Measurements from ENCODE around the gene ANKRD34A. TPM values are rescaled to one million over a fixed set of nuclear protein-coding genes. Genes with fewer than 3 reads are reported as not detected.

Gene ANKRD34A
- total and polyA plus RNA-seq, 2 experiments from 2014 or later = 0.16 to 0.35 TPM

DNA sequence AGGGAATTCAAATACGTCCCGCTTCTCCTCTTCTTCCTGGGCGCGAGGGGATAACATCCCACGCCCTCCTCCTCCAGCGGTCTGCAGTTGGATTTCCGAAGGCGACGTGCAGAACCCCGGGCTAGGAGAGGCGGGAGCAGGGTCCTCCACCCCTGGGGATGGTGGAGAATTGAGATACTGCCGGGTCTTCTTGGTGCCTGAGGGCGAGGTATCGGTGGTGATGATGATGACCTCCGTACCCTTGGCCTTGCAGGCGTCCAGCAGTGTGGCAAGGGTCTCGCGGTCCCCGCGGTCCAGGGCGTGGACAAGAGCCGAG, 3.3 kb downstream of the ANKRD34A start (continued):
- TF ChIP-seq ETS1 (IDR thresholded peaks at IDR 0.05) = no peak
- no peak for TF ChIP-seq NANOG (IDR thresholded peaks at IDR 0.05; ENCODE audit: borderline replicate concordance)
- TF ChIP-seq EZH2phosphoT487 (IDR thresholded peaks at IDR 0.05; ENCODE audit: unreplicated experiment) = no peak

- Histone ChIP-seq H3K79me2 (replicated peaks; ENCODE audit: insufficient read depth) (no peaks in the 10 kb centered on the region), H3K27ac (ENCODE audit: low read depth) (no peak overlapping the region), H3K4me3 (peak overlapping the region; percentile 90), H2AFZ (peak overlapping the region; percentile 93), H3K36me3 (ENCODE audit: insufficient read depth) (no peaks in the 10 kb centered on the region), H3K9me2 (ENCODE audit: insufficient read depth) (no peaks in the 10 kb centered on the region), H3K4me1 (ENCODE audit: insufficient read depth) (peaks cover 32% of the 10 kb centered on the region), H4K20me1 (replicated peaks; ENCODE audit: insufficient read depth) (no peaks in the 10 kb centered on the region), H3F3A (replicated peaks; ENCODE audit: low read depth) (peaks cover 4% of the 10 kb centered on the region; the same call in 1 of the 2 replicates), H3K4me2 (peak overlapping the region; percentile 93), H3K27me3 (ENCODE audit: insufficient read depth) (peaks cover 77% of the 10 kb centered on the region)
- H3K36me3 Mint-ChIP-seq (ENCODE audit: low read depth) = no peaks in the 10 kb centered on the region; the same call in 2 of the 3 replicates
- peak overlapping the region; percentile 95 for H3K4me3 Mint-ChIP-seq
- peaks cover 72% of the 10 kb centered on the region for H3K27me3 Mint-ChIP-seq (ENCODE audit: insufficient read depth, low read depth, poor library complexity)
- DNase-seq (ENCODE audit: low spot score) (peak; percentile 92), ATAC-seq (peak; percentile 56)
- H3K27ac Mint-ChIP-seq = no peak overlapping the region
- peaks cover 33% of the 10 kb centered on the region for H3K4me1 Mint-ChIP-seq
- H3K9me3 Mint-ChIP-seq = peaks cover 2% of the 10 kb centered on the region; the same call in 2 of the 3 replicates
- TF ChIP-seq EZH2 (IDR thresholded peaks at IDR 0.05; ENCODE audit: low read depth, unreplicated experiment) = peak; percentile 78
- TF ChIP-seq EZH2phosphoT487 (IDR thresholded peaks at IDR 0.05; ENCODE audit: unreplicated experiment) = no peak
- TF ChIP-seq ETS1 (IDR thresholded peaks at IDR 0.05) = no peak
- no peak for TF ChIP-seq JUNB (IDR thresholded peaks at IDR 0.05; ENCODE audit: unreplicated experiment)
- no peak for TF ChIP-seq STAT1 (IDR thresholded peaks at IDR 0.05; ENCODE audit: unreplicated experiment)
- TF ChIP-seq ZNF114 (CRISPR knock-in tag; IDR thresholded peaks at IDR 0.05) = no peak
- TF ChIP-seq, protein P1, sequence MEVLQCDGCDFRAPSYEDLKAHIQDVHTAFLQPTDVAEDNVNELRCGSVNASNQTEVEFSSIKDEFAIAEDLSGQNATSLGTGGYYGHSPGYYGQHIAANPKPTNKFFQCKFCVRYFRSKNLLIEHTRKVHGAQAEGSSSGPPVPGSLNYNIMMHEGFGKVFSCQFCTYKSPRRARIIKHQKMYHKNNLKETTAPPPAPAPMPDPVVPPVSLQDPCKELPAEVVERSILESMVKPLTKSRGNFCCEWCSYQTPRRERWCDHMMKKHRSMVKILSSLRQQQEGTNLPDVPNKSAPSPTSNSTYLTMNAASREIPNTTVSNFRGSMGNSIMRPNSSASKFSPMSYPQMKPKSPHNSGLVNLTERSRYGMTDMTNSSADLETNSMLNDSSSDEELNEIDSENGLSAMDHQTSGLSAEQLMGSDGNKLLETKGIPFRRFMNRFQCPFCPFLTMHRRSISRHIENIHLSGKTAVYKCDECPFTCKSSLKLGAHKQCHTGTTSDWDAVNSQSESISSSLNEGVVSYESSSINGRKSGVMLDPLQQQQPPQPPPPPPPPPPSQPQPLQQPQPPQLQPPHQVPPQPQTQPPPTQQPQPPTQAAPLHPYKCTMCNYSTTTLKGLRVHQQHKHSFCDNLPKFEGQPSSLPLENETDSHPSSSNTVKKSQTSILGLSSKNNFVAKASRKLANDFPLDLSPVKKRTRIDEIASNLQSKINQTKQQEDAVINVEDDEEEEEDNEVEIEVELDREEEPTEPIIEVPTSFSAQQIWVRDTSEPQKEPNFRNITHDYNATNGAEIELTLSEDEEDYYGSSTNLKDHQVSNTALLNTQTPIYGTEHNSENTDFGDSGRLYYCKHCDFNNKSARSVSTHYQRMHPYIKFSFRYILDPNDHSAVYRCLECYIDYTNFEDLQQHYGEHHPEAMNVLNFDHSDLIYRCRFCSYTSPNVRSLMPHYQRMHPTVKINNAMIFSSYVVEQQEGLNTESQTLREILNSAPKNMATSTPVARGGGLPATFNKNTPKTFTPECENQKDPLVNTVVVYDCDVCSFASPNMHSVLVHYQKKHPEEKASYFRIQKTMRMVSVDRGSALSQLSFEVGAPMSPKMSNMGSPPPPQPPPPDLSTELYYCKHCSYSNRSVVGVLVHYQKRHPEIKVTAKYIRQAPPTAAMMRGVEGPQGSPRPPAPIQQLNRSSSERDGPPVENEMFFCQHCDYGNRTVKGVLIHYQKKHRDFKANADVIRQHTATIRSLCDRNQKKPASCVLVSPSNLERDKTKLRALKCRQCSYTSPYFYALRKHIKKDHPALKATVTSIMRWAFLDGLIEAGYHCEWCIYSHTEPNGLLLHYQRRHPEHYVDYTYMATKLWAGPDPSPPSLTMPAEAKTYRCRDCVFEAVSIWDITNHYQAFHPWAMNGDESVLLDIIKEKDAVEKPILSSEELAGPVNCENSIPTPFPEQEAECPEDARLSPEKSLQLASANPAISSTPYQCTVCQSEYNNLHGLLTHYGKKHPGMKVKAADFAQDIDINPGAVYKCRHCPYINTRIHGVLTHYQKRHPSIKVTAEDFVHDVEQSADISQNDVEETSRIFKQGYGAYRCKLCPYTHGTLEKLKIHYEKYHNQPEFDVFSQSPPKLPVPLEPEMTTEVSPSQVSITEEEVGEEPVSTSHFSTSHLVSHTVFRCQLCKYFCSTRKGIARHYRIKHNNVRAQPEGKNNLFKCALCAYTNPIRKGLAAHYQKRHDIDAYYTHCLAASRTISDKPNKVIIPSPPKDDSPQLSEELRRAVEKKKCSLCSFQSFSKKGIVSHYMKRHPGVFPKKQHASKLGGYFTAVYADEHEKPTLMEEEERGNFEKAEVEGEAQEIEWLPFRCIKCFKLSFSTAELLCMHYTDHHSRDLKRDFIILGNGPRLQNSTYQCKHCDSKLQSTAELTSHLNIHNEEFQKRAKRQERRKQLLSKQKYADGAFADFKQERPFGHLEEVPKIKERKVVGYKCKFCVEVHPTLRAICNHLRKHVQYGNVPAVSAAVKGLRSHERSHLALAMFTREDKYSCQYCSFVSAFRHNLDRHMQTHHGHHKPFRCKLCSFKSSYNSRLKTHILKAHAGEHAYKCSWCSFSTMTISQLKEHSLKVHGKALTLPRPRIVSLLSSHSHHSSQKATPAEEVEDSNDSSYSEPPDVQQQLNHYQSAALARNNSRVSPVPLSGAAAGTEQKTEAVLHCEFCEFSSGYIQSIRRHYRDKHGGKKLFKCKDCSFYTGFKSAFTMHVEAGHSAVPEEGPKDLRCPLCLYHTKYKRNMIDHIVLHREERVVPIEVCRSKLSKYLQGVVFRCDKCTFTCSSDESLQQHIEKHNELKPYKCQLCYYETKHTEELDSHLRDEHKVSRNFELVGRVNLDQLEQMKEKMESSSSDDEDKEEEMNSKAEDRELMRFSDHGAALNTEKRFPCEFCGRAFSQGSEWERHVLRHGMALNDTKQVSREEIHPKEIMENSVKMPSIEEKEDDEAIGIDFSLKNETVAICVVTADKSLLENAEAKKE (CRISPR knock-in tag; IDR thresholded peaks at IDR 0.05) = no peak
- no peak for TF ChIP-seq NANOG (IDR thresholded peaks at IDR 0.05; ENCODE audit: borderline replicate concordance)
- peak; percentile 73 for TF ChIP-seq POLR2AphosphoS5 (IDR thresholded peaks at IDR 0.05; ENCODE audit: low read depth)
- no peak for TF ChIP-seq REST (IDR thresholded peaks at IDR 0.05; ENCODE audit: unreplicated experiment)
- TF ChIP-seq ZNF331 (CRISPR knock-in tag; IDR thresholded peaks at IDR 0.05; ENCODE audit: low read depth) = no peak
These were observed 3.8 kb downstream of the ANKRD34A start for GRCh38 chr1:145960468-145961108.
